Esophagus muscularis mucosa (tissue), 4 donors: ENCODE results near the gene RAB34. TPM values are rescaled to one million over a fixed set of nuclear protein-coding genes. Genes with fewer than 3 reads are reported as not detected.

Source experiments
- DNase-seq: peaks from one replicate; pipeline ENCODE4 v3.0.0-alpha.2; 2017; ENCODE audit errors: extremely low spot score
- H3K27ac ChIP-seq, 4 donors: fragments of 200-600 bp; sonication (generic); replicated peaks in 1 of 4; 1 replicate in 3 of 4; 2 replicates in 1 of 4; pipeline ENCODE4 v1.5.1; 2016 to 2019; ENCODE audit warnings: mild to moderate bottlenecking in 1 of 4
- H3K27me3 ChIP-seq, 4 donors: fragments of 200-600 bp; sonication (generic); one replicate each; pipeline versions ENCODE4 v1.5.1 to v1.6.0; 2016 to 2019
- H3K36me3 ChIP-seq, 4 donors: fragments of 200-600 bp; sonication (generic); one replicate each; pipeline ENCODE4 v1.5.1; 2016 to 2019
- H3K4me1 ChIP-seq, 4 donors: fragments of 200-600 bp; sonication (generic); one replicate each; pipeline ENCODE4 v1.5.1; 2016 to 2019
- H3K4me3 ChIP-seq, 4 donors: fragments of 200-600 bp; sonication (generic); 1 replicate in 2 of 4; 2 replicates in 2 of 4; pipeline ENCODE4 v1.5.1; 2016 to 2019; ENCODE audit warnings: mild to moderate bottlenecking in 4 of 4, moderate library complexity in 1 of 4
- H3K9me3 ChIP-seq, 4 donors: fragments of 200-600 bp; sonication (generic); 1 replicate in 3 of 4; 2 replicates in 1 of 4; pipeline ENCODE4 v1.5.1; 2016 to 2019
- CTCF ChIP-seq, 3 experiments: fragments of 200-600 bp in 2 of 3; fragments of 450-650 bp in 1 of 3; sonication (generic) in 2 of 3; IDR thresholded peaks; one replicate each; pipeline ENCODE4 v1.5.1; 2017 to 2019; ENCODE audit warnings: antibody characterized with exemption in 3 of 3, mild to moderate bottlenecking in 2 of 3, moderate library complexity in 1 of 3
- EP300 ChIP-seq: sonication (generic); formaldehyde crosslinking; IDR thresholded peaks from one replicate; pipeline ENCODE4 v1.6.1; 2017; ENCODE audit warnings: antibody characterized with exemption
- POLR2A ChIP-seq: fragments of 450-650 bp; IDR thresholded peaks from one replicate; pipeline ENCODE4 v1.6.1; 2017; ENCODE audit warnings: antibody characterized with exemption, moderate library complexity, mild to moderate bottlenecking, low read depth
- POLR2AphosphoS5 ChIP-seq, 2 donors: sonication (generic); formaldehyde crosslinking; IDR thresholded peaks; one replicate each; pipeline ENCODE4 v1.6.1; 2017; ENCODE audit warnings: antibody characterized with exemption in 2 of 2
- WGBS: methylation state at CpG from one replicate; pipeline ENCODE4 v1.1.5; 2018; 5-methylcytosine and 5-hydroxymethylcytosine counted together
- intact Hi-C: fragments of 100-400 bp; cut with DNase I; formaldehyde crosslinking; loops from one replicate; pipeline ENCODE4 v1.15.1; 2023
- total RNA-seq, 4 donors: library from RNA; depleted of rRNA; stranded (reverse); fragments of >200 nt; gene quantifications; one replicate each; pipeline versions ENCODE4 v1.1.0 to v1.2.1, GENCODE V29; 2016

Gene RAB34
- total RNA-seq, 4 donors from 2014 or later, result 147 to 216 (median 202) TPM

DNA sequence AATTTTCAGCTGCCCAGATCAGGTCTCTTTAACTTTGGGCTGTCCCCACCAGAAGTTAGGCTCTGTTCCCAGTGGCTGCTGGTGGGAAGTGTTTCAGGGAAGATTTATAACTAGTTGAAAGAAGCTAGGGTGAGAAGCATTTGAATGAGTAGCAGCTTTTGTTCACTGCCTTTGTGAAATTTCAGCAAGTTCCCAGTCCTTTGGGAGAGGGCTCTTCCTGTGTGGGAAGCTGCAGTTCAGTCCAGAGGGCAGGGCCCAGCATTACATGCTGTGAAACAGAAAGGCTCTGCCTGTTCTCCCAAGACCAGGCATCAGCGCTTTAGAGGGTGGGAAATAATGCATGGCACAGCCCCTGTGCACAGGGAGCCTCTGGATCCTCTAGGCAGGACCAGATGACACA is 23.8 kb downstream of the RAB34 start:
- WGBS, result no CpG with 5 or more reads among the region's 1 CpG
- no peaks in the 10 kb centered on the region for H3K27me3 ChIP-seq
- H3K4me1 ChIP-seq, result no peaks in the 10 kb centered on the region
- intact Hi-C loops, result no loop called here
- TF ChIP-seq POLR2A, result no peak
- TF ChIP-seq EP300, result no peak
- TF ChIP-seq CTCF (IDR thresholded peaks at IDR 0.05), result no peak
- TF ChIP-seq POLR2AphosphoS5 (IDR thresholded peaks at IDR 0.05), result no peak
- DNase-seq, result no peak
- no peak overlapping the region for H3K27ac ChIP-seq
- H3K4me3 ChIP-seq, result no peak overlapping the region
- no peaks in the 10 kb centered on the region for H3K9me3 ChIP-seq
- peaks cover 98 to 100% (median 99%) of the 10 kb centered on the region in 4 donors for H3K36me3 ChIP-seq

GRCh38 chr17:28689011-28689410 is 28.7 kb downstream of the RAB34 start:
- Histone ChIP-seq H3K4me1 (no peaks in the 10 kb centered on the region), H3K36me3 (peaks cover 98 to 100% (median 99%) of the 10 kb centered on the region in 4 donors), H3K27me3 (no peaks in the 10 kb centered on the region), H3K9me3 (no peaks in the 10 kb centered on the region), H3K4me3 (no peak overlapping the region), H3K27ac (no peak overlapping the region)
- WGBS, result 100% methylated on average over 3 of the region's 3 CpGs
- intact Hi-C loops, result no loop called here
- TF ChIP-seq EP300, result no peak
- TF ChIP-seq CTCF (IDR thresholded peaks at IDR 0.05), result no peak
- TF ChIP-seq POLR2AphosphoS5 (IDR thresholded peaks at IDR 0.05), result no peak
- TF ChIP-seq POLR2A, result no peak
- no peak for DNase-seq

- no peak for TF ChIP-seq POLR2AphosphoS5 (IDR thresholded peaks at IDR 0.05)
- no peak for TF ChIP-seq POLR2A
- TF ChIP-seq EP300, result no peak
- no peak for TF ChIP-seq CTCF (IDR thresholded peaks at IDR 0.05)
- no peaks in the 10 kb centered on the region for H3K27me3 ChIP-seq
- H3K27ac ChIP-seq, result no peak overlapping the region
- no peaks in the 10 kb centered on the region for H3K4me1 ChIP-seq
- WGBS, result 100% methylated on average over 4 of the region's 4 CpGs
- no peak overlapping the region for H3K4me3 ChIP-seq
- H3K9me3 ChIP-seq, result no peaks in the 10 kb centered on the region
- peaks cover 98 to 100% (median 99%) of the 10 kb centered on the region in 4 donors for H3K36me3 ChIP-seq
- intact Hi-C loops, result no loop called here
- DNase-seq, result no peak
Observed at GRCh38 chr17:28688481-28688880, 29.2 kb downstream of the RAB34 start.

GRCh38 chr17:28686296-28686695 is 31.4 kb downstream of the RAB34 start:
- H3K9me3 ChIP-seq, result no peaks in the 10 kb centered on the region
- no peak overlapping the region for H3K4me3 ChIP-seq
- no peaks in the 10 kb centered on the region for H3K4me1 ChIP-seq
- intact Hi-C loops, result no loop called here
- H3K27me3 ChIP-seq, result no peaks in the 10 kb centered on the region
- H3K36me3 ChIP-seq, result peaks cover 100% of the 10 kb centered on the region in 4 donors
- 79% methylated on average over 4 of the region's 4 CpGs for WGBS
- TF ChIP-seq POLR2AphosphoS5 (IDR thresholded peaks at IDR 0.05) (no peak), POLR2A (no peak), CTCF (IDR thresholded peaks at IDR 0.05) (no peak), EP300 (no peak)
- no peak overlapping the region for H3K27ac ChIP-seq
- no peak for DNase-seq

DNA sequence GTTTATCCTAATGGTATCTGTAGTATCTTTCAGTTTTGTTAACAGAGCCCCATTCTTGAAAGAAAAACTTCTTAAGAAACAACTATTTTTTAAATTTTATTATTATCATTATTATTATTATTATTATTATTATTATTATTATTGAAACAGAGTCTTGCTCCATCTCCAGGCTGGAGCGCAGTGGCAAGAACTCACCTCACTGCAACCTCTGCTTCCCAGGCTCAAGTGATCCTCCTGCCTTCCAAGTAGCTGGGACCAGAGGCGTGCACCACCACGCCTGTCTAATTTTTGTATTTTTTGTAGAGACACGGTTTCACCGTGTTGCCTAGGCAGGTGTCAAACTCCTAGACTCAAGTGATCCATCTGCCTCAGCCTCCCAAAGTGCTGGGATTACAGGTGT is 32.3 kb downstream of the RAB34 start:
- Histone ChIP-seq H3K4me1 (no peaks in the 10 kb centered on the region), H3K36me3 (peaks cover 100% of the 10 kb centered on the region in 4 donors), H3K27me3 (no peaks in the 10 kb centered on the region), H3K9me3 (no peaks in the 10 kb centered on the region), H3K4me3 (no peak overlapping the region), H3K27ac (no peak overlapping the region)
- WGBS, result 94% methylated on average over 5 of the region's 5 CpGs
- TF ChIP-seq POLR2AphosphoS5 (IDR thresholded peaks at IDR 0.05), result no peak
- no peak for TF ChIP-seq CTCF (IDR thresholded peaks at IDR 0.05)
- no peak for TF ChIP-seq EP300
- no peak for TF ChIP-seq POLR2A
- DNase-seq, result no peak
- intact Hi-C loops, result no loop called here
